Stimulated activated CD8-positive, alpha-beta memory T cell treated with anti-CD3 and anti-CD28 coated beads, Interleukin-7, amount 100 ng/mL, for 48 hours (primary cell): ENCODE measurements around the gene EREG.

ENCODE experiments used
- DNase-seq, 2 donors: peaks; one replicate each; pipeline ENCODE4 v3.0.0-alpha.2; 2020; ENCODE audit warnings: low read depth in 1 of 2; ENCODE audit errors: extremely low read depth in 1 of 2

The EREG gene

GRCh38 chr4:74423104-74423503 lies 58.2 kb downstream of the EREG start:
- no peak for DNase-seq

DNA sequence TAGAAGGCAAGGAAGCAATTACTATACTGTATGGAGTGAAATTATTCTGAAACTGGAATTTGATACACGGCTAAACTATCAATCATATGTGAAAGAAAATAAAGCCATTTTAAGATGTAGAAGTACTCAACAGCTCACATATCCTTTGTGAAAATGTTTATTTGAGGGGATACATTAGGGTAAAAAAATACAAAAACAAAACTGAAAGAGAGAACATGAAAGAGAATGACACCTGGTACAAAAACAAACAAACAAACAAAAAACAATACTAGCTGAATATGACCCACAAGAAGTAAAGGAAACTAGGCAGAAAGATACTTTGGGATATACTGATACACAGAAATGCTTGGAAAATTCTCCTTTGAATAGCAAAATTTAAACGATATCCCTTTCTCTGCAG lies 59.2 kb downstream of the EREG start:
- no peak for DNase-seq

- no peak for DNase-seq
Measured at GRCh38 chr4:74426101-74426500, 61.2 kb downstream of the EREG start.

- no peak for DNase-seq
Measured at GRCh38 chr4:74428276-74428675, 63.3 kb downstream of the EREG start.

GRCh38 chr4:74431113-74431826 lies 66.3 kb downstream of the EREG start:
- no peak for DNase-seq

DNA sequence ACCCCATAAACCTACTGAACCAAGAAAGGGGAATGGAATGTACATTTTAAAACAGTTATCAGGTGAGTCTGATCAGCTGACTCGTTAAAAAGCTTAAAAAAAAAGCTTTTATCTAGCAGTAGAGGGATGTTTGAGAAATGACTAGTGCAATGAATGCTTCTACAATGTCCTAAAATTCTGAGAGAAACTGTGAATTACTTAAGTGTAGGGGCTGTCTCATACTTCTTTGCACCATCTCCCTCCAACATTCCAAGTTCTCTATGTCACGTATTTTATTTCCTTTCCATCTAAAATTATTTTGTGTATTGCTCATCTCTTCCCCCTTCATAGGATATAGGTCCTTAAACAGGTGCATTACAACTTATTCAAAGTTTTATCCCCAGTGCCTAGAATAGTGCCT lies 68.1 kb downstream of the EREG start:
- no peak for DNase-seq

- no peak for DNase-seq
Measured at GRCh38 chr4:74433541-74434172, 68.7 kb downstream of the EREG start.

DNA sequence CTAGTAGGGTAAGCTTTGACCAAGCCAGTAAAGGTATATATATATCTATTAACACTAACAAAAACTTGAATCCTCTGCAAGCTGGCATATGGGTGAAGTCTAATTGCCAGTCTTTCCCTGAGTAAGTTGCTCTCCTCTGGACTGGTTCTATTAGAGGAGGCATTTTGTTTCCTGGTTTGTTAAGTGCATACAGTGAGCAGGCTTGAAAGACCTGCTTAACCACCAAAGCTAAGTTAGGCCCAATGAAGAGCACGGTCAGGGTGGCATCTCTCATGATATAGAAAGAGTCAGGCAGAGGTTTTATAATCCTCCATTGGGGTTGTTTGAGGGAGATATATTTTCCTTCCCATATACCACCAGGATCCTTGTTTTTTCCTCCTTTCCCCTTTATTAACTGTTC lies 70.4 kb downstream of the EREG start:
- no peak for DNase-seq

- DNase-seq, result no peak
Measured at GRCh38 chr4:74437866-74438265, 72.9 kb downstream of the EREG start.
